ENCODE measurements around the gene FGD3. TPM values are rescaled to one million over a fixed set of nuclear protein-coding genes. Genes with fewer than 3 reads are reported as not detected.
"Not testable (repeated sequence)": the region's sequence is repeated elsewhere in the genome, so short reads cannot be mapped to it uniquely, and the experiment has no call there.

Gene FGD3
- total RNA-seq, 4 donors from 2014 or later = 1.7 to 4.2 (median 3.3) TPM

- no peak for ATAC-seq
- H3K4me3 ChIP-seq = no peak overlapping the region
- peaks cover 21% of the 10 kb centered on the region for H3K27me3 ChIP-seq
- H3K36me3 ChIP-seq = no peaks in the 10 kb centered on the region
- no peak overlapping the region for H3K27ac ChIP-seq
- TF ChIP-seq POLR2AphosphoS5 (IDR thresholded peaks at IDR 0.05) (no peak), POLR2A (IDR thresholded peaks at IDR 0.05) (no peak), EP300 (IDR thresholded peaks at IDR 0.05) (no peak)
- TF ChIP-seq, protein P1, sequence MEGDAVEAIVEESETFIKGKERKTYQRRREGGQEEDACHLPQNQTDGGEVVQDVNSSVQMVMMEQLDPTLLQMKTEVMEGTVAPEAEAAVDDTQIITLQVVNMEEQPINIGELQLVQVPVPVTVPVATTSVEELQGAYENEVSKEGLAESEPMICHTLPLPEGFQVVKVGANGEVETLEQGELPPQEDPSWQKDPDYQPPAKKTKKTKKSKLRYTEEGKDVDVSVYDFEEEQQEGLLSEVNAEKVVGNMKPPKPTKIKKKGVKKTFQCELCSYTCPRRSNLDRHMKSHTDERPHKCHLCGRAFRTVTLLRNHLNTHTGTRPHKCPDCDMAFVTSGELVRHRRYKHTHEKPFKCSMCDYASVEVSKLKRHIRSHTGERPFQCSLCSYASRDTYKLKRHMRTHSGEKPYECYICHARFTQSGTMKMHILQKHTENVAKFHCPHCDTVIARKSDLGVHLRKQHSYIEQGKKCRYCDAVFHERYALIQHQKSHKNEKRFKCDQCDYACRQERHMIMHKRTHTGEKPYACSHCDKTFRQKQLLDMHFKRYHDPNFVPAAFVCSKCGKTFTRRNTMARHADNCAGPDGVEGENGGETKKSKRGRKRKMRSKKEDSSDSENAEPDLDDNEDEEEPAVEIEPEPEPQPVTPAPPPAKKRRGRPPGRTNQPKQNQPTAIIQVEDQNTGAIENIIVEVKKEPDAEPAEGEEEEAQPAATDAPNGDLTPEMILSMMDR (IDR thresholded peaks at IDR 0.05) = no peak
- H3K9me3 ChIP-seq = no peaks in the 10 kb centered on the region
- 100% methylated on average over 3 of the region's 8 CpGs; no CpG with 5 or more reads in 1 of the 2 donors for WGBS, 2 donors (ENCODE audit: low coverage in 1 of 2)
- no peaks in the 10 kb centered on the region for H3K4me1 ChIP-seq
Measured at GRCh38 chr9:93011114-93011513, 63.8 kb downstream of the FGD3 start.

- Histone ChIP-seq H3K9me3 (no peaks in the 10 kb centered on the region), H3K36me3 (no peaks in the 10 kb centered on the region), H3K27ac (no peak overlapping the region), H3K27me3 (peaks cover 21% of the 10 kb centered on the region), H3K4me3 (no peak overlapping the region), H3K4me1 (no peaks in the 10 kb centered on the region)
- no peak for ATAC-seq
- TF ChIP-seq EP300 (IDR thresholded peaks at IDR 0.05) (no peak), POLR2AphosphoS5 (IDR thresholded peaks at IDR 0.05) (no peak), POLR2A (IDR thresholded peaks at IDR 0.05) (no peak)
- TF ChIP-seq, protein P1 (IDR thresholded peaks at IDR 0.05) = no peak
- 83 to 93% methylated on average over 1 to 5 of the region's 14 CpGs for WGBS, 2 donors (ENCODE audit: low coverage in 1 of 2)
Measured at GRCh38 chr9:93012963-93013855, 65.9 kb downstream of the FGD3 start.

- Histone ChIP-seq H3K27me3 (peaks cover 21% of the 10 kb centered on the region), H3K36me3 (no peaks in the 10 kb centered on the region), H3K27ac (no peak overlapping the region), H3K4me3 (no peak overlapping the region), H3K4me1 (no peaks in the 10 kb centered on the region), H3K9me3 (no peaks in the 10 kb centered on the region)
- no peak for TF ChIP-seq POLR2AphosphoS5 (IDR thresholded peaks at IDR 0.05)
- 30 to 58% methylated on average over 6 to 7 of the region's 13 CpGs for WGBS, 2 donors (ENCODE audit: low coverage in 1 of 2)
- ATAC-seq = no peak
Measured at GRCh38 chr9:93013856-93014582, 66.7 kb downstream of the FGD3 start.

- H3K36me3 ChIP-seq, ATAC-seq, H3K4me3 ChIP-seq, H3K4me1 ChIP-seq, H3K27ac ChIP-seq, H3K9me3 ChIP-seq: not testable (repeated sequence)
- H3K27me3 ChIP-seq = peaks cover 21% of the 10 kb centered on the region
- WGBS, 2 donors (ENCODE audit: low coverage in 1 of 2) = 52 to 80% methylated on average over 2 to 5 of the region's 10 CpGs
Measured at GRCh38 chr9:93015190-93015589, 67.9 kb downstream of the FGD3 start.

DNA sequence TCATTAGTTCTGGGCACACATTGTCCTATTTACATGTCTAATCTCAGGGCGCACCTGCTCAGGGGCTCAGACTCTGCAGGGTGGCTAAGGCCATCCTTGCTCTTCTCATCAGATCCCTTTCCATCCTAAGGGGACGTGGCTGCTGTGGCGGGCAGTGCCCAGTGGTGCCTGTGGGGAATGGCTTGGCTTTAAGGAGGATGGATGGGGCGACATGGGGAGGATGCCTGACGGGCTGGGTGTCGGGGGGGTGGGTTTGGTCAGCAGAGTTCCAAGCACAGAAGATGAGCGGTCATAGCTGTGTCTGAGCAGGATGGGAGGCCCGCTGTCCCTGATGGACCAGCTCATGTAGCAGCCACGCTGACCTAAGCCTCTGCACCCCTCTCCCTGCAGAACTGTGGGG, 70.3 kb downstream of the FGD3 start:
- no peak overlapping the region for H3K4me3 ChIP-seq
- TF ChIP-seq, protein P1 (IDR thresholded peaks at IDR 0.05) = no peak
- no peak for TF ChIP-seq POLR2AphosphoS5 (IDR thresholded peaks at IDR 0.05)
- TF ChIP-seq POLR2A (IDR thresholded peaks at IDR 0.05) = no peak
- TF ChIP-seq EP300 (IDR thresholded peaks at IDR 0.05) = no peak
- no CpG with 5 or more reads among the region's 9 CpGs for WGBS, 2 donors (ENCODE audit: low coverage in 1 of 2)
- H3K27ac ChIP-seq = no peak overlapping the region
- no peaks in the 10 kb centered on the region for H3K9me3 ChIP-seq
- no peak for ATAC-seq
- no peaks in the 10 kb centered on the region for H3K4me1 ChIP-seq
- no peaks in the 10 kb centered on the region for H3K36me3 ChIP-seq
- peaks cover 21% of the 10 kb centered on the region for H3K27me3 ChIP-seq
